Measurements from ENCODE around the gene PARD3B. TPM values are rescaled to one million over a fixed set of nuclear protein-coding genes. Genes with fewer than 3 reads are reported as not detected.

PARD3B gene
- total RNA-seq, 1 donor from 2014 or later: 12.3 TPM

- no peaks in the 10 kb centered on the region for H3K36me3 ChIP-seq
- DNase-seq (ENCODE audit: extremely low spot score in 2 of 2): no peak
- no peak overlapping the region for H3K4me3 ChIP-seq
- H3K9me3 ChIP-seq: no peaks in the 10 kb centered on the region
- no peak overlapping the region for H3K27ac ChIP-seq
- no peaks in the 10 kb centered on the region for H3K27me3 ChIP-seq
- intact Hi-C loops (cut with DNase I): no loop called here
- TF ChIP-seq POLR2A (IDR thresholded peaks at IDR 0.05): no peak
- TF ChIP-seq POLR2AphosphoS5 (IDR thresholded peaks at IDR 0.05; ENCODE audit: insufficient read depth in 1 of 2, low read depth in 1 of 2): no peak
- no peak for TF ChIP-seq CTCF (IDR thresholded peaks at IDR 0.05)
- H3K4me1 ChIP-seq: peaks cover 14% of the 10 kb centered on the region
These were observed 105.3 kb downstream of the PARD3B start for GRCh38 chr2:204650611-204651010.

- H3K9me3 ChIP-seq: no peaks in the 10 kb centered on the region
- DNase-seq (ENCODE audit: extremely low spot score in 2 of 2): no peak
- no peak overlapping the region for H3K27ac ChIP-seq
- intact Hi-C loops (cut with DNase I): no loop called here
- H3K27me3 ChIP-seq: no peaks in the 10 kb centered on the region
- TF ChIP-seq POLR2A (IDR thresholded peaks at IDR 0.05) (no peak), CTCF (IDR thresholded peaks at IDR 0.05) (no peak), POLR2AphosphoS5 (IDR thresholded peaks at IDR 0.05; ENCODE audit: insufficient read depth in 1 of 2, low read depth in 1 of 2) (no peak)
- H3K4me3 ChIP-seq: no peak overlapping the region
- no peaks in the 10 kb centered on the region for H3K36me3 ChIP-seq
- H3K4me1 ChIP-seq: peaks cover 13% of the 10 kb centered on the region
These were observed 106.8 kb downstream of the PARD3B start for GRCh38 chr2:204652063-204652462.

GRCh38 chr2:204654669-204655068 lies 109.4 kb downstream of the PARD3B start:
- no peak for DNase-seq (ENCODE audit: extremely low spot score in 2 of 2)
- no peak for TF ChIP-seq POLR2AphosphoS5 (IDR thresholded peaks at IDR 0.05; ENCODE audit: insufficient read depth in 1 of 2, low read depth in 1 of 2)
- TF ChIP-seq CTCF (IDR thresholded peaks at IDR 0.05): no peak
- no peak for TF ChIP-seq POLR2A (IDR thresholded peaks at IDR 0.05)
- no peaks in the 10 kb centered on the region for H3K36me3 ChIP-seq
- peaks cover 13% of the 10 kb centered on the region for H3K4me1 ChIP-seq
- intact Hi-C loops (cut with DNase I): no loop called here
- H3K27ac ChIP-seq: no peak overlapping the region
- H3K27me3 ChIP-seq: no peaks in the 10 kb centered on the region
- no peaks in the 10 kb centered on the region for H3K9me3 ChIP-seq
- no peak overlapping the region for H3K4me3 ChIP-seq

- intact Hi-C loops (cut with DNase I): no loop called here
- Histone ChIP-seq H3K27ac (no peak overlapping the region), H3K36me3 (no peaks in the 10 kb centered on the region), H3K27me3 (no peaks in the 10 kb centered on the region), H3K4me3 (no peak overlapping the region), H3K4me1 (peaks cover 13% of the 10 kb centered on the region), H3K9me3 (no peaks in the 10 kb centered on the region)
- no peak for DNase-seq (ENCODE audit: extremely low spot score in 2 of 2)
- TF ChIP-seq POLR2A (IDR thresholded peaks at IDR 0.05): no peak
- TF ChIP-seq POLR2AphosphoS5 (IDR thresholded peaks at IDR 0.05; ENCODE audit: insufficient read depth in 1 of 2, low read depth in 1 of 2): no peak
- TF ChIP-seq CTCF (IDR thresholded peaks at IDR 0.05): no peak
These were observed 109.8 kb downstream of the PARD3B start for GRCh38 chr2:204655101-204655500.

GRCh38 chr2:204655626-204656025 lies 110.4 kb downstream of the PARD3B start:
- TF ChIP-seq POLR2A (IDR thresholded peaks at IDR 0.05) (no peak), CTCF (IDR thresholded peaks at IDR 0.05) (no peak), POLR2AphosphoS5 (IDR thresholded peaks at IDR 0.05; ENCODE audit: insufficient read depth in 1 of 2, low read depth in 1 of 2) (no peak)
- DNase-seq (ENCODE audit: extremely low spot score in 2 of 2): no peak
- intact Hi-C loops (cut with DNase I): no loop called here
- H3K4me3 ChIP-seq: no peak overlapping the region
- H3K9me3 ChIP-seq: no peaks in the 10 kb centered on the region
- peaks cover 13% of the 10 kb centered on the region for H3K4me1 ChIP-seq
- no peaks in the 10 kb centered on the region for H3K36me3 ChIP-seq
- H3K27ac ChIP-seq: no peak overlapping the region
- no peaks in the 10 kb centered on the region for H3K27me3 ChIP-seq
